ENCODE results near the gene GABRR3. TPM values are rescaled to one million over a fixed set of nuclear protein-coding genes. Genes with fewer than 3 reads are reported as not detected.

Gene GABRR3
- total RNA-seq, 4 donors from 2014 or later: not detected

GRCh38 chr3:98032904-98033303 is 2.2 kb downstream of the GABRR3 start:
- H3K27ac ChIP-seq (replicated peaks in 1 of 4): no peak overlapping the region
- H3K36me3 ChIP-seq: no peaks in the 10 kb centered on the region
- no peak overlapping the region for H3K4me3 ChIP-seq
- peaks cover 0 to 18% (median 0%) of the 10 kb centered on the region in 4 donors for H3K27me3 ChIP-seq
- 81% methylated on average over 1 of the region's 1 CpG for WGBS
- intact Hi-C loops (cut with DNase I): no loop called here
- TF ChIP-seq POLR2A (IDR thresholded peaks at IDR 0.05; ENCODE audit: low read depth): no peak
- H3K9me3 ChIP-seq: no peaks in the 10 kb centered on the region
- H3K4me1 ChIP-seq: no peaks in the 10 kb centered on the region
- no peak for DNase-seq (ENCODE audit: extremely low spot score)

GRCh38 chr3:98032265-98032664 is 2.9 kb downstream of the GABRR3 start:
- Histone ChIP-seq H3K36me3 (no peaks in the 10 kb centered on the region), H3K4me3 (no peak overlapping the region), H3K27ac (replicated peaks in 1 of 4) (no peak overlapping the region), H3K4me1 (no peaks in the 10 kb centered on the region), H3K9me3 (no peaks in the 10 kb centered on the region), H3K27me3 (peaks cover 0 to 18% (median 0%) of the 10 kb centered on the region in 4 donors)
- DNase-seq (ENCODE audit: extremely low spot score): no peak
- TF ChIP-seq POLR2A (IDR thresholded peaks at IDR 0.05; ENCODE audit: low read depth): no peak
- TF ChIP-seq, protein P1, sequence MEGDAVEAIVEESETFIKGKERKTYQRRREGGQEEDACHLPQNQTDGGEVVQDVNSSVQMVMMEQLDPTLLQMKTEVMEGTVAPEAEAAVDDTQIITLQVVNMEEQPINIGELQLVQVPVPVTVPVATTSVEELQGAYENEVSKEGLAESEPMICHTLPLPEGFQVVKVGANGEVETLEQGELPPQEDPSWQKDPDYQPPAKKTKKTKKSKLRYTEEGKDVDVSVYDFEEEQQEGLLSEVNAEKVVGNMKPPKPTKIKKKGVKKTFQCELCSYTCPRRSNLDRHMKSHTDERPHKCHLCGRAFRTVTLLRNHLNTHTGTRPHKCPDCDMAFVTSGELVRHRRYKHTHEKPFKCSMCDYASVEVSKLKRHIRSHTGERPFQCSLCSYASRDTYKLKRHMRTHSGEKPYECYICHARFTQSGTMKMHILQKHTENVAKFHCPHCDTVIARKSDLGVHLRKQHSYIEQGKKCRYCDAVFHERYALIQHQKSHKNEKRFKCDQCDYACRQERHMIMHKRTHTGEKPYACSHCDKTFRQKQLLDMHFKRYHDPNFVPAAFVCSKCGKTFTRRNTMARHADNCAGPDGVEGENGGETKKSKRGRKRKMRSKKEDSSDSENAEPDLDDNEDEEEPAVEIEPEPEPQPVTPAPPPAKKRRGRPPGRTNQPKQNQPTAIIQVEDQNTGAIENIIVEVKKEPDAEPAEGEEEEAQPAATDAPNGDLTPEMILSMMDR (IDR thresholded peaks at IDR 0.05): no peak
- TF ChIP-seq POLR2AphosphoS5 (IDR thresholded peaks at IDR 0.05): no peak
- no peak for TF ChIP-seq EP300 (IDR thresholded peaks at IDR 0.05)
- 63% methylated on average over 1 of the region's 1 CpG for WGBS
- intact Hi-C loops (cut with DNase I): no loop called here

- TF ChIP-seq EP300 (IDR thresholded peaks at IDR 0.05) (no peak), POLR2A (IDR thresholded peaks at IDR 0.05; ENCODE audit: low read depth) (no peak), POLR2AphosphoS5 (IDR thresholded peaks at IDR 0.05) (no peak)
- TF ChIP-seq, protein P1 (IDR thresholded peaks at IDR 0.05): no peak
- peaks cover 0 to 3% (median 0%) of the 10 kb centered on the region in 4 donors for H3K27me3 ChIP-seq
- H3K36me3 ChIP-seq: no peaks in the 10 kb centered on the region
- H3K4me3 ChIP-seq: no peak overlapping the region
- no peak for DNase-seq (ENCODE audit: extremely low spot score)
- intact Hi-C loops (cut with DNase I): no loop called here
- H3K4me1 ChIP-seq: no peaks in the 10 kb centered on the region
- 68% methylated on average over 2 of the region's 2 CpGs for WGBS
- H3K27ac ChIP-seq (replicated peaks in 1 of 4): no peak overlapping the region
- H3K9me3 ChIP-seq: no peaks in the 10 kb centered on the region
These were observed 6.0 kb downstream of the GABRR3 start for GRCh38 chr3:98029083-98029482.

DNA sequence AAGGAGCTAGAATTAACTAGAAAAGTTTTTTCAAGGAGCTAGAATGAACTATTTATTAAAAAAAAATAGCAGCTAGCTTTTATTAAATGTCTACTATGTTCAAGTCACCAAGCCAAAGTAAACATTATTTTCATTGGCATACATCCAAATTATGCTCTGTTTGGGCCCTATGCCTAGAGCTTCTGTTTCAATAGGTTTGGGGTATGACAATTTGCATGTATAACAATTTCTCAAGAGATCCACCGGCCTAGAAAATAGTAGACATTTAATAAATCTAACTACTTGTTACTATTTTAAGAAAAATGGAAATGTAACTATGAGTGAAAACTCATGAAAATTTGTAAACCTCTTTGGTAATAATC is 8.0 kb downstream of the GABRR3 start:
- no peak overlapping the region for H3K4me3 ChIP-seq
- TF ChIP-seq POLR2AphosphoS5 (IDR thresholded peaks at IDR 0.05): no peak
- TF ChIP-seq, protein P1 (IDR thresholded peaks at IDR 0.05): no peak
- no peak for TF ChIP-seq EP300 (IDR thresholded peaks at IDR 0.05)
- no peak for TF ChIP-seq POLR2A (IDR thresholded peaks at IDR 0.05; ENCODE audit: low read depth)
- H3K27me3 ChIP-seq: peaks cover 0 to 5% (median 2%) of the 10 kb centered on the region in 4 donors
- no peaks in the 10 kb centered on the region for H3K9me3 ChIP-seq
- no peaks in the 10 kb centered on the region for H3K36me3 ChIP-seq
- H3K27ac ChIP-seq (replicated peaks in 1 of 4): no peak overlapping the region
- intact Hi-C loops (cut with DNase I): no loop called here
- peaks cover 0 to 4% (median 0%) of the 10 kb centered on the region in 4 donors for H3K4me1 ChIP-seq
- no peak for DNase-seq (ENCODE audit: extremely low spot score)
- 66% methylated on average over 1 of the region's 1 CpG for WGBS

GRCh38 chr3:98026425-98027084 is 8.6 kb downstream of the GABRR3 start:
- Histone ChIP-seq H3K36me3 (no peaks in the 10 kb centered on the region), H3K4me3 (no peak overlapping the region), H3K27me3 (peaks cover 0 to 5% (median 2%) of the 10 kb centered on the region in 4 donors), H3K9me3 (no peaks in the 10 kb centered on the region), H3K27ac (replicated peaks in 1 of 4) (no peak overlapping the region), H3K4me1 (peaks cover 0 to 4% (median 0%) of the 10 kb centered on the region in 4 donors)
- no peak for DNase-seq (ENCODE audit: extremely low spot score)
- 84% methylated on average over 5 of the region's 5 CpGs for WGBS
- TF ChIP-seq POLR2AphosphoS5 (IDR thresholded peaks at IDR 0.05) (no peak), POLR2A (IDR thresholded peaks at IDR 0.05; ENCODE audit: low read depth) (no peak), EP300 (IDR thresholded peaks at IDR 0.05) (no peak)
- TF ChIP-seq, protein P1 (IDR thresholded peaks at IDR 0.05): no peak
- intact Hi-C loops (cut with DNase I): no loop called here

Data from esophagus muscularis mucosa (tissue), 4 donors.